Lung (tissue), 16 donors: Measurements from ENCODE around the gene TRABD2A. TPM values are rescaled to one million over a fixed set of nuclear protein-coding genes. Genes with fewer than 3 reads are reported as not detected.
A peak's percentile ranks its signal among the peaks of the same experiment; 100 is the strongest.

ENCODE experiments used
- ATAC-seq: fragments of 200-7000 bp; cut with Tn5 transposase; one replicate; pipeline ENCODE4 v1.9.1; 2020; ENCODE audit warnings: moderate number of reproducible peaks; ENCODE audit not compliant: insufficient read depth, low FRiP score
- DNase-seq, 3 donors: peaks; one replicate each; pipeline ENCODE4 v3.0.0-alpha.2; 2013 to 2017
- H3K27ac ChIP-seq, 2 donors: one replicate each; pipeline ENCODE4 v1.5.1; 2013; ENCODE audit warnings: mild to moderate bottlenecking in 2 of 2, moderate library complexity in 2 of 2, control low read depth in 1 of 2, inconsistent platforms in 1 of 2, low read depth in 1 of 2, low read length in 1 of 2
- H3K27me3 ChIP-seq, 3 donors: one replicate each; pipeline ENCODE4 v1.5.1; 2013; ENCODE audit warnings: low read length in 2 of 3; ENCODE audit not compliant: control insufficient read depth in 3 of 3, insufficient read depth in 3 of 3
- H3K36me3 ChIP-seq, 4 donors: one replicate each; pipeline ENCODE4 v1.5.1; 2013; ENCODE audit warnings: low read length in 4 of 4, mild to moderate bottlenecking in 1 of 4, moderate library complexity in 1 of 4; ENCODE audit not compliant: control insufficient read depth in 4 of 4, insufficient read depth in 4 of 4
- H3K4me1 ChIP-seq, 5 donors: one replicate each; pipeline ENCODE4 v1.5.1; 2013; ENCODE audit warnings: low read length in 5 of 5, mild to moderate bottlenecking in 2 of 5, moderate library complexity in 1 of 5; ENCODE audit not compliant: control insufficient read depth in 5 of 5, insufficient read depth in 5 of 5
- H3K4me3 ChIP-seq: one replicate; pipeline ENCODE4 v1.5.1; 2013; ENCODE audit warnings: mild to moderate bottlenecking, control low read depth, moderate library complexity
- H3K9ac ChIP-seq, 2 donors: one replicate each; pipeline ENCODE4 v1.5.1; 2013; ENCODE audit warnings: low read length in 2 of 2, control low read depth in 1 of 2; ENCODE audit not compliant: insufficient read depth in 1 of 2
- H3K9me3 ChIP-seq, 4 donors: one replicate each; pipeline ENCODE4 v1.5.1; 2013; ENCODE audit warnings: low read length in 3 of 4, mild to moderate bottlenecking in 1 of 4, moderate library complexity in 1 of 4; ENCODE audit not compliant: control insufficient read depth in 4 of 4, insufficient read depth in 3 of 4
- WGBS, 2 donors: extraction: QIAGEN DNeasy Blood & Tissue Kit; methylation state at CpG; one replicate each; pipeline ENCODE4 v1.1.7; 2013; 5-methylcytosine and 5-hydroxymethylcytosine counted together
- long read RNA-seq, 5 donors: transcript quantifications; one replicate each; lab custom pipeline, GENCODE V29; 2026
- polyA plus RNA-seq, 2 donors: library from polyadenylated mRNA; stranded (reverse); fragments of 200-250 nt; gene quantifications; one replicate each; pipeline ENCODE4 v1.2.1, GENCODE V29; 2013
- total RNA-seq, 2 donors: library from RNA; depleted of rRNA in 1 of 2; stranded (reverse); fragments of >200 nt in 1 of 2; gene quantifications; one replicate each; pipeline ENCODE4 v1.2.1, GENCODE V29; 2014 to 2021
- TF ChIP-seq, protein P1 (sequence below): IDR thresholded peaks from 2 replicates; pipeline ENCODE4 v1.5.1; 2012; ENCODE audit warnings: mild to moderate bottlenecking; ENCODE audit errors: control extremely low read depth, extremely low read depth
- donor health status: control.
- donor health status: control.
- donor health status: Bipolar disorder and iron deficiency.
- donor health status: healthy.
- donor health status: DM: yes; HTN: yes; CAD: no.

The TRABD2A gene
- total RNA-seq (1 to 10 TPM; 1.9 to 3.1 TPM), polyA plus RNA-seq (1 to 10 TPM; 2.1 to 2.6 TPM)
- long read RNA-seq, donor 1, transcript TRABD2A-203 (7 exons, 1,975 nt): major isoform, 5 of 5,115 reads
- long read RNA-seq, donor 1, partial matches to known transcripts: 5,029 of 5,115 reads
- long read RNA-seq, donor 1, other reads (novel, unspliced or antisense): 79 of 5,115 reads
- long read RNA-seq, donor 2, partial matches to known transcripts: 3,207 of 3,316 reads
- long read RNA-seq, donor 2, other reads (novel, unspliced or antisense): 109 of 3,316 reads
- long read RNA-seq, donor 3: 0 reads
- long read RNA-seq, donor 4, partial matches to known transcripts: 3,295 of 3,368 reads
- long read RNA-seq, donor 4, other reads (novel, unspliced or antisense): 73 of 3,368 reads
- long read RNA-seq, donor 5, partial matches to known transcripts: 6,129 of 6,336 reads
- long read RNA-seq, donor 5, other reads (novel, unspliced or antisense): 205 of 6,336 reads

DNA sequence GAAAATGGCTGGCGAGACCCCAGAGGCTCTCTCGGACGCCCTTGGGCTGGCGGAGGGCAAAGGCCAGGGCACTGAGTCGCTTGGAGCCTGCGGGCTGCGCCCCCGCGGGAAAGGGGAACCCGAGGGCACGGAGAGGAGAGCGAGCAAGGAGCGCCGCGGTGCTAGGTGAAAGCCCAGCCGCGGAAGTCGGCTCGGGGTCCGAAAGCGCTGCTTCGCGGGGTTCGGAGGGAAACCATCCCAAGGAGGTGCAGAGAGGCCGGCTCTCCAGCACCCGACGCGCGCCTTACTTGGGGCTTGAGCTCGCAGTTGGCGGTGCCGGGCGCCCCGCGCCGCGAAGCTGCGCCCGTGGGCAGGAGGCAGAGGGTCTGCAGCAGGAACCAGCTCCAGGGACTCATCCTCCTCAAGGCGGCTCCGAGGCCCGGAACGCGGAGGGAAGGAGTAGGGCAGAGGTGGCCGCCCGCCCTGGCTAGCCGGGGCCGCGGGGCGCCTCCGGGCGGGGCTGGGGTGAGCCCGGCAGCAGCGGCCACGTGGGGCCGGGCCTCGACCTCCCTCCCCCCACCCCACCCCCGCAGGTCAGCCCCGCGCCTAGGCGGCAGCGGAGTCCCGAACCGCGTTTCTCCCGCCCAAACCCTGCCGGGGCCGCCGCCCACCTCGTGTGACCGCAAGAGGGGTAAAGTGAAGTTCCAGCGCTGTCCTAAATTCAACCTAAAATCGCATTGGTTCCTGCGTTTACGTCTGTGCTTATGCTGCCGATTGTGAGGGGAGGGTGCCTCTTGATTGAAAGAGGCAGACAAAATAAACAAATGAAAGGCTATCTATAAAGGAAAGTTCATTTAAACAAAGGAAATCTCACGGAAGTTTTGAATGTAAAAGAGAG is at the start of gene TRABD2A:
Gene TRABD2A (minus strand): TSS at position 440 of the 877 bp plus-strand sequence. CDS start 45 bp downstream, at position 395.
- Histone ChIP-seq H3K27me3 (peaks cover 0 to 35% (median 29%) of the 10 kb centered on the region in 3 donors), H3K9ac (peak within 1 kb of the TSS; percentile 49 to 50), H3K27ac (no peak within 1 kb of the TSS), H3K4me1 (peaks cover 4 to 23% (median 6%) of the 10 kb centered on the region in 5 donors), H3K4me3 (peak within 1 kb of the TSS; percentile 38), H3K9me3 (peaks cover 0 to 3% (median 0%) of the 10 kb centered on the region in 4 donors), H3K36me3 (no peaks in the 10 kb centered on the region)
- peak; percentile 31 for ATAC-seq
- TF ChIP-seq, protein P1, sequence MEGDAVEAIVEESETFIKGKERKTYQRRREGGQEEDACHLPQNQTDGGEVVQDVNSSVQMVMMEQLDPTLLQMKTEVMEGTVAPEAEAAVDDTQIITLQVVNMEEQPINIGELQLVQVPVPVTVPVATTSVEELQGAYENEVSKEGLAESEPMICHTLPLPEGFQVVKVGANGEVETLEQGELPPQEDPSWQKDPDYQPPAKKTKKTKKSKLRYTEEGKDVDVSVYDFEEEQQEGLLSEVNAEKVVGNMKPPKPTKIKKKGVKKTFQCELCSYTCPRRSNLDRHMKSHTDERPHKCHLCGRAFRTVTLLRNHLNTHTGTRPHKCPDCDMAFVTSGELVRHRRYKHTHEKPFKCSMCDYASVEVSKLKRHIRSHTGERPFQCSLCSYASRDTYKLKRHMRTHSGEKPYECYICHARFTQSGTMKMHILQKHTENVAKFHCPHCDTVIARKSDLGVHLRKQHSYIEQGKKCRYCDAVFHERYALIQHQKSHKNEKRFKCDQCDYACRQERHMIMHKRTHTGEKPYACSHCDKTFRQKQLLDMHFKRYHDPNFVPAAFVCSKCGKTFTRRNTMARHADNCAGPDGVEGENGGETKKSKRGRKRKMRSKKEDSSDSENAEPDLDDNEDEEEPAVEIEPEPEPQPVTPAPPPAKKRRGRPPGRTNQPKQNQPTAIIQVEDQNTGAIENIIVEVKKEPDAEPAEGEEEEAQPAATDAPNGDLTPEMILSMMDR: no peak
- DNase-seq: peak in 2 of 3 donors; percentile 36 to 41
- WGBS, 2 donors: 1% methylated on average over 51 to 77 of the region's 77 CpGs

GRCh38 chr2:84927275-84927627 is 46.4 kb upstream of the TRABD2A start:
- ATAC-seq (no peak), DNase-seq (no peak)
- Histone ChIP-seq H3K4me3 (no peak overlapping the region), H3K36me3 (no peaks in the 10 kb centered on the region), H3K9me3 (no peaks in the 10 kb centered on the region), H3K9ac (no peak overlapping the region), H3K4me1 (peaks cover 0 to 8% (median 3%) of the 10 kb centered on the region in 5 donors), H3K27ac (no peak overlapping the region), H3K27me3 (no peaks in the 10 kb centered on the region)
- TF ChIP-seq, protein P1: no peak
- 38 to 52% methylated on average over 3 of the region's 3 CpGs for WGBS, 2 donors

DNA sequence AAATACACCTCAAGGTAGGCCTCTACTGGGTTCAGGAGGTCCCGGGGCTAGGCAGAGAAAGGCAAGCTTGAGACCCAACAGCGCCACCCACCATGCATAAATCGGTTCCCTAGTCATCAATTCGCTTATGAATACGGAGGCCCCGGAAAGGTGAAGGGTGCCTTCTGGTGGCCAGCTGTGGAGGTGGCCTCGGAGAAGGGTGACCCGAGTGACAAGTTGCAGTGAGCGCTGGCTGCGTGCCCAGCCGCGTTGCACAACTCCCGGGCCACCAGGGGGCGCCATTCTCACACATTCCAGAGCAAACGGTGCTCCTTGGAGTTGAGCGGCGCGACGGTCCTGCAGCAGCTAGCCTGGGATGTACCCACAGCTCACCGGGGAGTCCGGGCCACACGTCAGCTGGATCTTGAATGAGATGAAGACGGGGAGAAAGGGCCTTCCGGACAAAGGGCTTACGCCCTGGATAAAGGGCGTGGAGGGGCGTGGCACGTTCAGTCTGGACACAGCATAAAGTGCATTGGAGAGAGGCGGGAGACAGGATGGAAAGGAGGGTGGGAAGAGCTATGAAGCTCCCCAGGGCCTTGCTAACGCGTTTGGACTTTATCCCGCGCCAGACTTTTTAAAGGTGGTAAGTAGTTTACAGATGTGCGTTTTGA is 45.0 kb upstream of the TRABD2A start:
- WGBS, 2 donors: 3 to 6% methylated on average over 34 of the region's 34 CpGs
- ATAC-seq (peak; percentile 91), DNase-seq (peak; percentile 90 to 95 (median 92))
- no peaks in the 10 kb centered on the region for H3K27me3 ChIP-seq
- H3K27ac ChIP-seq: peak overlapping the region in 1 of 2 donors; percentile 1
- TF ChIP-seq, protein P1: peak; percentile 98
- H3K4me1 ChIP-seq: peaks cover 0 to 8% (median 3%) of the 10 kb centered on the region in 5 donors
- no peak overlapping the region for H3K9ac ChIP-seq
- no peaks in the 10 kb centered on the region for H3K9me3 ChIP-seq
- no peak overlapping the region for H3K4me3 ChIP-seq
- H3K36me3 ChIP-seq: no peaks in the 10 kb centered on the region
